ENCODE results near the gene YTHDC2.

Gene YTHDC2

DNA sequence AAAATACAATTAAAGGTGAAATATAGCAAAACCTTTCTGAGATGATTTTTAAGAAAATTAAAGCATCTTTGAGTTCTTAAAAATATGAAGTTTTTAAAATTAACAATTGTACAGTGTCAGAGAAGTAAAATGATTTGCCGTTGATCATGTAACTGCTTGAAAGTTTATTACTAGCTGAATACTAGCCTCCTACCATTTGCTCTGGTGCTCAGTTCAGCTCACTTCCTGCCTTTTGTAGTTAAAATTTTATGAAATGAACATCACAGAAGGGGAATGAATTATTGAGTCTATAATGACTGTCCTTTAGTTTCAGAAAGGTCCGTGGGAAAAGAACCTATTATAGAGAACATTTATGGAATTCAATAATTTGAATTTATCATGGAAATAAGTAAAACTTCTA lies 9.7 kb downstream of the YTHDC2 start:
- Histone ChIP-seq H3K79me2 (ENCODE audit: insufficient read depth, low read length) (peaks cover 35% of the 10 kb centered on the region), H3K36me3 (ENCODE audit: insufficient read depth, low read length) (peaks cover 52% of the 10 kb centered on the region), H3K9me2 (ENCODE audit: low read depth, low read length) (no peaks in the 10 kb centered on the region), H3K4me2 (ENCODE audit: low read length) (peak overlapping the region; percentile 45), H3K9ac (ENCODE audit: low read length) (peak overlapping the region; percentile 12; the same call in 1 of the 2 replicates), H4K20me1 (ENCODE audit: insufficient read depth, low read length) (no peaks in the 10 kb centered on the region; the same call in 1 of the 2 replicates), H3K4me3 (ENCODE audit: low read depth, low read length, poor library complexity, severe bottlenecking) (peak overlapping the region; percentile 19), H3K27me3 (ENCODE audit: insufficient read depth, low read length) (no peaks in the 10 kb centered on the region), H3F3A (ENCODE audit: insufficient read depth, low read length) (no peaks in the 10 kb centered on the region), H3K27ac (ENCODE audit: low read depth, low read length, poor library complexity, severe bottlenecking) (peak overlapping the region; percentile 50), H3K9me3 (ENCODE audit: low read length) (no peaks in the 10 kb centered on the region), H2AFZ (ENCODE audit: low read length) (no peak overlapping the region), H3K4me1 (ENCODE audit: insufficient read depth, low read length, severe bottlenecking) (peaks cover 39% of the 10 kb centered on the region)
- TF ChIP-seq, protein P1, sequence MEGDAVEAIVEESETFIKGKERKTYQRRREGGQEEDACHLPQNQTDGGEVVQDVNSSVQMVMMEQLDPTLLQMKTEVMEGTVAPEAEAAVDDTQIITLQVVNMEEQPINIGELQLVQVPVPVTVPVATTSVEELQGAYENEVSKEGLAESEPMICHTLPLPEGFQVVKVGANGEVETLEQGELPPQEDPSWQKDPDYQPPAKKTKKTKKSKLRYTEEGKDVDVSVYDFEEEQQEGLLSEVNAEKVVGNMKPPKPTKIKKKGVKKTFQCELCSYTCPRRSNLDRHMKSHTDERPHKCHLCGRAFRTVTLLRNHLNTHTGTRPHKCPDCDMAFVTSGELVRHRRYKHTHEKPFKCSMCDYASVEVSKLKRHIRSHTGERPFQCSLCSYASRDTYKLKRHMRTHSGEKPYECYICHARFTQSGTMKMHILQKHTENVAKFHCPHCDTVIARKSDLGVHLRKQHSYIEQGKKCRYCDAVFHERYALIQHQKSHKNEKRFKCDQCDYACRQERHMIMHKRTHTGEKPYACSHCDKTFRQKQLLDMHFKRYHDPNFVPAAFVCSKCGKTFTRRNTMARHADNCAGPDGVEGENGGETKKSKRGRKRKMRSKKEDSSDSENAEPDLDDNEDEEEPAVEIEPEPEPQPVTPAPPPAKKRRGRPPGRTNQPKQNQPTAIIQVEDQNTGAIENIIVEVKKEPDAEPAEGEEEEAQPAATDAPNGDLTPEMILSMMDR (IDR thresholded peaks at IDR 0.05; ENCODE audit: low read length) = no peak
- TF ChIP-seq EZH2 (IDR thresholded peaks at IDR 0.05; ENCODE audit: borderline replicate concordance, low read length) = no peak

GRCh38 chr5:113524927-113525326 lies 11.4 kb downstream of the YTHDC2 start:
- peaks cover 35% of the 10 kb centered on the region for H3K79me2 ChIP-seq (ENCODE audit: insufficient read depth, low read length)
- H3F3A ChIP-seq (ENCODE audit: insufficient read depth, low read length) = no peaks in the 10 kb centered on the region
- no peaks in the 10 kb centered on the region for H3K9me2 ChIP-seq (ENCODE audit: low read depth, low read length)
- H3K9me3 ChIP-seq (ENCODE audit: low read length) = no peaks in the 10 kb centered on the region
- H4K20me1 ChIP-seq (ENCODE audit: insufficient read depth, low read length) = no peaks in the 10 kb centered on the region; the same call in 1 of the 2 replicates
- H3K27me3 ChIP-seq (ENCODE audit: insufficient read depth, low read length) = no peaks in the 10 kb centered on the region
- peaks cover 39% of the 10 kb centered on the region for H3K4me1 ChIP-seq (ENCODE audit: insufficient read depth, low read length, severe bottlenecking)
- H3K36me3 ChIP-seq (ENCODE audit: insufficient read depth, low read length) = peaks cover 50% of the 10 kb centered on the region
- H3K4me3 ChIP-seq (ENCODE audit: low read depth, low read length, poor library complexity, severe bottlenecking) = no peak overlapping the region
- H3K9ac ChIP-seq (ENCODE audit: low read length) = no peak overlapping the region
- H2AFZ ChIP-seq (ENCODE audit: low read length) = no peak overlapping the region
- TF ChIP-seq, protein P1 (IDR thresholded peaks at IDR 0.05; ENCODE audit: low read length) = no peak
- no peak for TF ChIP-seq EZH2 (IDR thresholded peaks at IDR 0.05; ENCODE audit: borderline replicate concordance, low read length)
- peak overlapping the region; percentile 71 for H3K27ac ChIP-seq (ENCODE audit: low read depth, low read length, poor library complexity, severe bottlenecking)
- peak overlapping the region; percentile 15 for H3K4me2 ChIP-seq (ENCODE audit: low read length)

- H3K4me2 ChIP-seq (ENCODE audit: low read length) = no peak overlapping the region
These were observed 12.9 kb downstream of the YTHDC2 start for GRCh38 chr5:113526421-113526820.

More at GRCh38 chr5:113526421-113526820, 12.9 kb downstream of the YTHDC2 start:
- Histone ChIP-seq H3K27ac (ENCODE audit: low read depth, low read length, poor library complexity, severe bottlenecking) (no peak overlapping the region), H4K20me1 (ENCODE audit: insufficient read depth, low read length) (no peaks in the 10 kb centered on the region; the same call in 1 of the 2 replicates), H3F3A (ENCODE audit: insufficient read depth, low read length) (no peaks in the 10 kb centered on the region), H3K79me2 (ENCODE audit: insufficient read depth, low read length) (peaks cover 35% of the 10 kb centered on the region), H3K36me3 (ENCODE audit: insufficient read depth, low read length) (peaks cover 52% of the 10 kb centered on the region), H3K9ac (ENCODE audit: low read length) (no peak overlapping the region), H3K27me3 (ENCODE audit: insufficient read depth, low read length) (no peaks in the 10 kb centered on the region), H3K9me3 (ENCODE audit: low read length) (peaks cover 9% of the 10 kb centered on the region), H2AFZ (ENCODE audit: low read length) (no peak overlapping the region), H3K4me1 (ENCODE audit: insufficient read depth, low read length, severe bottlenecking) (peaks cover 39% of the 10 kb centered on the region), H3K9me2 (ENCODE audit: low read depth, low read length) (no peaks in the 10 kb centered on the region), H3K4me3 (ENCODE audit: low read depth, low read length, poor library complexity, severe bottlenecking) (no peak overlapping the region)
- TF ChIP-seq EZH2 (IDR thresholded peaks at IDR 0.05; ENCODE audit: borderline replicate concordance, low read length) = no peak
- TF ChIP-seq, protein P1 (IDR thresholded peaks at IDR 0.05; ENCODE audit: low read length) = no peak

Measured in OCI-LY1 (cell line).